Measurements from ENCODE around the gene PRAC1. TPM values are rescaled to one million over a fixed set of nuclear protein-coding genes. Genes with fewer than 3 reads are reported as not detected.
A peak's percentile ranks its signal among the peaks of the same experiment; 100 is the strongest.

Gene PRAC1
- total RNA-seq, 2 donors from 2014 or later = not detected

- no peak for TF ChIP-seq CTCF (conservative IDR thresholded peaks at IDR 0.05)
- 7 to 8% methylated on average over 24 to 53 of the region's 53 CpGs for WGBS, 2 experiments (ENCODE audit: insufficient coverage in 1 of 2, insufficient read length in 1 of 2)
- Histone ChIP-seq H3K4me1 (ENCODE audit: control insufficient read depth, insufficient read depth, low read length) (peaks cover 9% of the 10 kb centered on the region), H3K27me3 (ENCODE audit: control insufficient read depth, insufficient read depth, low read length, poor library complexity, severe bottlenecking) (peaks cover 100% of the 10 kb centered on the region), H3K27ac (ENCODE audit: low read depth, low read length) (no peak overlapping the region), H3K9me3 (ENCODE audit: control insufficient read depth, low read length) (no peaks in the 10 kb centered on the region), H3K36me3 (ENCODE audit: control insufficient read depth, insufficient read depth, low read length) (no peaks in the 10 kb centered on the region), H3K9ac (ENCODE audit: extremely low read depth, low read length, poor library complexity, severe bottlenecking) (no peak overlapping the region), H3K4me3 (ENCODE audit: low read length) (no peak overlapping the region)
- Mint-ChIP-seq H3K9me3 (no peaks in the 10 kb centered on the region), H3K36me3 (ENCODE audit: low read depth) (no peaks in the 10 kb centered on the region), H3K27me3 (ENCODE audit: insufficient read depth) (peaks cover 100% of the 10 kb centered on the region), H3K4me1 (peaks cover 13% of the 10 kb centered on the region), H3K4me3 (no peak overlapping the region), H3K27ac (no peak overlapping the region)
- DNase-seq = peak; percentile 84
These were observed 25.4 kb upstream of the PRAC1 start for GRCh38 chr17:48747445-48748363.

- WGBS, 2 experiments (ENCODE audit: insufficient coverage in 1 of 2, insufficient read length in 1 of 2) = 2 to 3% methylated on average over 17 to 21 of the region's 21 CpGs
- no peak overlapping the region for H3K4me3 Mint-ChIP-seq
These were observed 24.7 kb upstream of the PRAC1 start for GRCh38 chr17:48746916-48747444.

More at GRCh38 chr17:48746916-48747444, 24.7 kb upstream of the PRAC1 start:
- H3K4me1 ChIP-seq (ENCODE audit: control insufficient read depth, insufficient read depth, low read length) = peaks cover 9% of the 10 kb centered on the region
- H3K27ac ChIP-seq (ENCODE audit: low read depth, low read length) = no peak overlapping the region
- peaks cover 13% of the 10 kb centered on the region for H3K4me1 Mint-ChIP-seq
- H3K9me3 ChIP-seq (ENCODE audit: control insufficient read depth, low read length) = no peaks in the 10 kb centered on the region
- peaks cover 100% of the 10 kb centered on the region for H3K27me3 Mint-ChIP-seq (ENCODE audit: insufficient read depth)
- H3K9me3 Mint-ChIP-seq = no peaks in the 10 kb centered on the region
- no peak for TF ChIP-seq CTCF (conservative IDR thresholded peaks at IDR 0.05)
- no peak overlapping the region for H3K4me3 ChIP-seq (ENCODE audit: low read length)
- no peaks in the 10 kb centered on the region for H3K36me3 Mint-ChIP-seq (ENCODE audit: low read depth)
- no peak overlapping the region for H3K9ac ChIP-seq (ENCODE audit: extremely low read depth, low read length, poor library complexity, severe bottlenecking)
- peak; percentile 72 for DNase-seq
- no peaks in the 10 kb centered on the region for H3K36me3 ChIP-seq (ENCODE audit: control insufficient read depth, insufficient read depth, low read length)
- H3K27ac Mint-ChIP-seq = no peak overlapping the region
- H3K27me3 ChIP-seq (ENCODE audit: control insufficient read depth, insufficient read depth, low read length, poor library complexity, severe bottlenecking) = peaks cover 100% of the 10 kb centered on the region

Measured in endodermal cell (in vitro differentiated cells).